ENCODE data around the gene ARHGAP4.

Gene ARHGAP4

DNA sequence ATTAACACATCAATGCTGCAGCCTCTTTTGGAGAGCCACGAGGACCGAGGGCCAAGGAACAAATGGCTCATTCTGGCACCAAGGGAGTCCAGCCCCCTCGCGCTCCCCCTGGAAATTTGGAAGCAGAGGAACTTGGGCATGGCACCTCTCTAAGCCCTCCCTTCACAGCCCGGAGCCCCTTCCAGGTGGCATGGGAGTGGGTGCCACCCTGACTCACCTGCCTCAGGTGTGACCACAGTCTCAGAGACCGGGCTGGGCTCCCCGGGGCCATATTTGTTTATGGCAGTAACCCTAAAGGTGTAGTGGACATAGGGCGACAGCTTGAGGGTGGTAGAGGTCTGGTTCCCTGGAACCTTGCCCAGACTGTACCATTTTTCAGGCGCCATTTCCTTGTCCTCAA, 58.9 kb downstream of the ARHGAP4 start:
- peaks cover 2% of the 10 kb centered on the region for H3K27me3 Mint-ChIP-seq
- H3K4me1 Mint-ChIP-seq = no peaks in the 10 kb centered on the region
- no peaks in the 10 kb centered on the region for H3K9me3 Mint-ChIP-seq
- DNase-seq = no peak
- H3K27ac Mint-ChIP-seq = no peak overlapping the region
- no peak overlapping the region for H3K4me3 Mint-ChIP-seq
- ATAC-seq = no peak

DNA sequence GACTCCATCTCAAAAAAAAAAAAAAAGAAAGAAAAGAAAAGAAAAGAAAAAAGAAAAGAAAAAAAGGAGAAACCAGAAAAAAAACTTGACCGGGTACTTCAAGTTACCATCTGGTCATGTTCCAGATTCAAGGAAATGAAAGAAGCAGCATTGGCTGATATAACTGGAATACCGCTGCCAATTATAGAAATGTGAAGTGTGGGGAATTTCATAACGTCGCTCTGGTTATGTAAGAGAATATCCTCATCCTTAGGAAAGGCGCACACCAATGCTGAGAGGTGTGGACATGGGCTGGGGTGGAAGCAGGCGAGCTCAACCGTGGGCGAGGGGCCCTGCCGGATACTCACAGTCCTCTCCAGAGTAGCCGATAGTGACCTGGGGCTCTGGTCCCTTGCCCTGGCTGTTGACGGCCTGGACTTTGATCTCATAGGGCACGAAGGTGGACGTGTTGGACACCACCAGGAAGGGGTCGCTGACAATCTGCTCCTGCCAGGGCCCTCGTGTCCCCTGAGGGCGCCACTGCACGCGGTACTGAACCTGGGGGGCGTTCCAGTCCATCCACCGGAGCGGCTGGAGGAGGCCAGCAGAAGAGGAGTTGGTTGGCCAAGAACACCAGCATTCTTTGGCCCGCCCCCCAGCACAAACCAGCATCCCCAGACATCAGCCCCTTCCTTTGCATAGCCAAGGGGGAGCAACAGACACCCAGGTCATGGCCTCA, 59.6 kb downstream of the ARHGAP4 start:
- DNase-seq (no peak), ATAC-seq (no peak)
- H3K4me3 Mint-ChIP-seq = no peak overlapping the region
- H3K27me3 Mint-ChIP-seq = no peaks in the 10 kb centered on the region
- H3K4me1 Mint-ChIP-seq = no peaks in the 10 kb centered on the region
- H3K27ac Mint-ChIP-seq = no peak overlapping the region
- H3K9me3 Mint-ChIP-seq = no peaks in the 10 kb centered on the region

DNA sequence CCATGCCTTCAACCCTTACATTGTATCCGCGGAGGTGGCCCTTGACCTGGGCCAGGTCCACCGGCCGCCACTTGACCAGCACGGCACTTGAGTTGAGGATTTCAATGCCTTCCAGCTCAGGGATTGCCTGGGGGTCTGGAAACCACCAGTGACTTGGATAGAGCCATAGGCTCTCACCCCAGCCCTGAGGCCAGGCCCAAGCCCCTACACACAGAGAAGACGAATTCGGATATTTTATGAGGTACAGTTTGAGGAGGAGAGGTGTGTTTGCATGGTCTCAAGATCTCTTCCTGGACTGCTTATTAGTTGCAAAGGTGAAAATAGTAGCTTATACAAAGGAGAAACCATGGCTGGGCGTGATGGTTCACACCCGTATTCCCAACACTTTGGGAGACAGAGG, 60.4 kb downstream of the ARHGAP4 start:
- DNase-seq (no peak), ATAC-seq (no peak)
- Mint-ChIP-seq H3K27me3 (no peaks in the 10 kb centered on the region), H3K27ac (no peak overlapping the region), H3K9me3 (no peaks in the 10 kb centered on the region), H3K4me1 (no peaks in the 10 kb centered on the region), H3K4me3 (no peak overlapping the region)

DNA sequence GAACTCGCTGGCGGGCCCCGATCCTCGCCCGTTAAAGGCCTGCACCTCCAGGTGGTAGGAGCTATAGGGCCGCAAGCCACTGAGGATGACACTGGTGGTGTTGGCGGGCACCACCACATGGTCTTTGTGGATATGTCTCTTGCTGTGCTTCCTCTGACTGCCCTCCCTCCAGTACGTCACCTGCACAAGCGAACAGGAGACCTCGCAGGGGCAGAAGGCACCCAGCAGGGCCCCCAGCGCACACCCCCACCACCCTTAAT, 60.8 kb downstream of the ARHGAP4 start:
- DNase-seq = no peak
- Mint-ChIP-seq H3K27ac (no peak overlapping the region), H3K4me3 (no peak overlapping the region), H3K4me1 (no peaks in the 10 kb centered on the region), H3K27me3 (no peaks in the 10 kb centered on the region), H3K9me3 (no peaks in the 10 kb centered on the region)
- ATAC-seq = no peak

DNA sequence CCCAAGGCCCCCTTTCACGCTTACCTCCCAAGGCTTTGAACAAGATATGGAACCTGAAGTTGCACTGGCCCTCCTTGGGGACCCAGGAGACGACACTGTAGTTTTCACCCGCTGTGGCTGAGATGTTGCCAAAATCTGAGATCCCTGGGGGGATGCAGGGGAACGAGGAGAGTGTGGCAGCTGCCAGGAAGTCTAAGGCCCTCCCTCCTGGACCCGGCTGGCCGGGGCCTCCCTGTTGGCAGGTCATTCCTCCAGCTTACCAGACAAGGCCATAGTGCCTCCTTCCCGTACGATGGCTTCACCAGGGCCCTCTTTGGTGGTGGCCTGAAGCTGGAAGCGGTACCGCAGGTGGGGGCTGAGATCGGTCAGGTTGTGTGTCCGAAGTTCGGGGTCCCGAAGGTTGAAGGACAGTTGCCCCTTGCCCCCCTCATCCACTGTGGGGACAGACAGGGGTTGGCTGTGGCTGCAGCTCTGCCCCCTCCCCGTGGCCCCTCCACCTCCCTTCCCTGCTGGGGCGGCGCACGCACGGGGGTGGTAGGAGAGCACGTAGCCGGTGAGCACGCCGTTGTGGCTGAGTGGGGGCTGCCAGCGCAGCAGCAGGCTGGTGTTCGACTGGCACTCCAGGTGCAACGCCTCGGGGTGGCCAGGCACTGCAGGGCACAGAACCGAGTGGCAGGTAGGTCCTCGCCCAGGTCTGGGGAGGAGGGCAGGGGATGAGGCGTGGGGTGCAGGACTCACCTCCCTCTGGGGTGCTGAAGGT, 61.3 kb downstream of the ARHGAP4 start:
- H3K9me3 Mint-ChIP-seq = no peaks in the 10 kb centered on the region
- ATAC-seq (no peak), DNase-seq (no peak)
- H3K4me3 Mint-ChIP-seq = no peak overlapping the region
- no peaks in the 10 kb centered on the region for H3K4me1 Mint-ChIP-seq
- no peak overlapping the region for H3K27ac Mint-ChIP-seq
- no peaks in the 10 kb centered on the region for H3K27me3 Mint-ChIP-seq

DNA sequence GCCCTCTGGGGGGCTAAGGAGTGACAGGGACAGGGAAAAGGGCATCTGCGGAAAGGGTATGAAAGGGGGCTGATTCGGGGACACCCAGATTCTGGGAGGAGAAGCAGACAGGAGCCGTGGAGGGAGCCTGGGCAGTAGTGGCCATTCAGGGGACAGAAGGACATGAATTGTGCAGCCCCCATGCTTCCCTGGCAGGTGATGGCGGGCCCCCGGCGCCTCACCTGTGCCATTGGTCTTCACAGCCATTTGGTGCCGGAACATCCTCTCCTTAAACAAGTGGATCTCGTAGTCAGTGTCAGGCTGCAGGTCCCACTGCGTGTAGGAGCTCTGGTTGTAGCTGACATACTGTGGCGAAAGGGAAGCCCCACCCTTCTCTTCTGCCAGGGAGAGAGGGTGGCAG, 62.0 kb downstream of the ARHGAP4 start:
- H3K4me1 Mint-ChIP-seq = no peaks in the 10 kb centered on the region
- H3K27ac Mint-ChIP-seq = no peak overlapping the region
- H3K27me3 Mint-ChIP-seq = no peaks in the 10 kb centered on the region
- no peak overlapping the region for H3K4me3 Mint-ChIP-seq
- no peak for DNase-seq
- no peak for ATAC-seq
- no peaks in the 10 kb centered on the region for H3K9me3 Mint-ChIP-seq

DNA sequence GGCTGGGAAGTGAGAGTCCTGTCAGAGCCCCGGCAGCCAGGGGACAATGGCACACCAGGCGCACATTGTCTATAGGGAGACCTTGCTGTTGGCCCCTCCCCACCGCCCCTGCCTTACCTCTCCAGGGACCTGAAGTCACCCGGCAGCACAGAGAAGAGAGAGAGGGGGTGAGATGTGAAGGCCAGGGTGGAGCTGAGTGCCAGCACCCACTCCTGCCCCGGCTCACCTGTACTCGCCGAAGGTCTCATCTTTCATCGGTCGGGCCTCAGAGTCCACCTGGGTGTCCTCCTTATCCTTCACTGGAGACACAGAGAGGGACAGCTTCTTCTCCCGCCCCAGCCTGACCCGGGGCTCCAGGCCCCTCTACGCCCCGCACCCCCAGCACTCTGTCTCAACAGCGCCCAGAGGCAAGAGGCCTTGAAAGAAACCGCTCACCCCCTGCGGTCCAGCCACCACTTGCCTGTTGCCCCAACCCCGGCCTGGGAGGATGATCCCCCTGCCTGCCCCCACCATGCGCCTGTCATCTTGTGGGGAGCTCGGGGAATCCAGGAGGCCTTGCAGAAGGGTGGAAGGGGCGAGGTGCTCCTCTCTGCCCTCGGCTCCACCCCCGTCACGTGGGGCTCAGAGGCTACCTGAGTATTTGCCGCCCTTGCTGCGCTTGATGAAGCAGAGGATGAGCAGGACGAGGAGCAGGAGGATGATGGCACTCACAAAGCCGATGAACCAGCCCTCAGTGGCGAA, 62.6 kb downstream of the ARHGAP4 start:
- H3K4me3 Mint-ChIP-seq = no peak overlapping the region
- no peaks in the 10 kb centered on the region for H3K4me1 Mint-ChIP-seq
- ATAC-seq (no peak), DNase-seq (no peak)
- no peaks in the 10 kb centered on the region for H3K27me3 Mint-ChIP-seq
- H3K9me3 Mint-ChIP-seq = no peaks in the 10 kb centered on the region
- H3K27ac Mint-ChIP-seq = no peak overlapping the region

DNA sequence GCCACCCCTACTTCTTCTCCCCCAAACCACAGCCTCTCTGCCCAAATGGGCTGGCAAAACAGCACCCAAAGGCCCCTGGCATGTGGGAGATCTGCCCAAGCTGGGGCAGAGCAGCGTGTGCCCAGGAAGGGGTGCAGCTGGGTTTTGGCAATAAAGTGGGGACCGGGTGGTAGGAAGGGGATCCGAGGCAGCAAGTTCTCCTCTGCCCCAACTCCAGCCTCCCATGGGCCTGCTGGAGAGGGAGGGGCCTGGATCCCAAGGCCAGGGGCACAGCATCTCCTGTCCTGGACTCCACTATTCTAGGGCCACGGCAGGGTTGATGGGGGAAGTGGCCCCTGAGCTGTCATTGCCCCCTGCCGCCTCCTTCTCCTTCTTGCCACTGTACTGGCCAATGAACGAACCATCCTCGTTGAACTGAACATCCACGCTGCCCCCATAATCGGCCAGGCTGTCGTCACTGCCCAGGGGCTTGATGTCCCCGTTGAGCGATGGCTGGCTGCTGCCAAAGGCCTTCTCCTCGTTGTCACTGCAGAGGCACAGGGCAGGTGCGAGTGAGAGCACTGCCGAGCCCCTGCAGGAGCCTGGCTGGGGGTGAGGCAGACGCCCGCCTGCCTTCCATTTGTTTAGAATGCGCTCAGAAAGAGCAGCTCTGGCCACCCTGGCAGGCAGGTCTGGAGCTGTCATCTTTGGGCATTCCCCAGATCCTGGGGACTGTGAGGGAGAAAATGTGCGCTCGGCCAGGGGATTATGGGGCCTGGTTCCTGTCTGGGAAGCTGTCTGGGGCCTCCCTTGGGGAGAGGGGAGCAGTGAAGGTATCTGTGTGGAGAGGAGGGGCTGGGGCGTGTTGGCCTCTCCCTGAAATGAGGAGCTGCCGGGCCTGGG, 63.5 kb downstream of the ARHGAP4 start:
- Mint-ChIP-seq H3K4me3 (no peak overlapping the region), H3K27me3 (no peaks in the 10 kb centered on the region), H3K9me3 (no peaks in the 10 kb centered on the region), H3K4me1 (peaks cover 2% of the 10 kb centered on the region), H3K27ac (no peak overlapping the region)
- ATAC-seq (no peak), DNase-seq (no peak)

DNA sequence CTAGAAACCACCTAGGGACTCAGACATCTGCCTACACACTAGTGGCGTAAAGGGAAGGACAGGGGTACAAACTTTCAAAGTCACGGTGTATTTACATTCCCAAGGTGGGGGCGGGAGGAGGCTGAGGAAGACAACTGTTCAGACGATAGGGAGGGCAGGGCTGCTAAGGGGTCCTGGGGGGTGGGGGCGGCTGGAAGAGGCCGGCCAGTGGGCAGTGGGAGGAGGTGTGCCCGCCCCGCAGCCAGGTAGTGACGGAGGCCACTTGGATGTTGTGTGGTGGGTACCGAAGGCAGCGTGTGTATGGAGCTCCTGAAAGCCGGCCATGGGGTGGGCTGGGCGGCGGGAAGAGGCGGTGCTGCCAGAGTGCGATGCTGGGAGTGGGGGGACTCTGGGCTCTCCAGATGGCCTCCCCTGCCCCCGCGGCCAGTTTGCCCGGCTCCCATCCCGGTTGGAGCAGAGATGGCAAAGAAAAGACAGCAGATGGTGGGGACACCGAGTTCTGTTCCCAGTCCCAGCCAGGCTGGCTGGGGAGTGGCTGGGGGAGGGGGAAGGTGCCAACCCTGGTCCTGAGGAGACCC, 64.2 kb downstream of the ARHGAP4 start:
- ATAC-seq (no peak), DNase-seq (no peak)
- Mint-ChIP-seq H3K4me1 (peaks cover 10% of the 10 kb centered on the region), H3K4me3 (no peak overlapping the region), H3K9me3 (no peaks in the 10 kb centered on the region), H3K27me3 (no peaks in the 10 kb centered on the region), H3K27ac (peak overlapping the region in 1 of 2 donors; percentile 19)

DNA sequence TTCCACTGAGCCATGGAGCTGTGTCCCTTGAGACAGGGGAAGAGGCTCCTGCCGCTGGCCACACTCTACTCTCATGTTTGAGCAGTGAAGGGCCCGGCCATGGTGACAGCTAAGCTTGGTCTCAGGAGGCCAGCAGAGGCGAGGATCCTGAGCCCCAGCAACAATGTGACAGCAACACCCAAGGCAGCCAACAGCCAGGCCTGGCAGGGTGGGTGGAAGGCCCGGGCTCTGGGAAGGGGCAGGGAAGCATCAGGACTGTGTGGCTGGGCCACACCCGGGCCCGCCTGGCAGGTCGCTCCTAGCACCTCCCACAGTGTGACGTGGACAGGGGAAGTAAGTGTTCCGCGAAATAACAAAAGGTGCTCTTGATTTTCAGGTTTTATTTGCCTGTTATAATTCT, 64.9 kb downstream of the ARHGAP4 start:
- ATAC-seq (no peak), DNase-seq (no peak)
- Mint-ChIP-seq H3K4me1 (peaks cover 12% of the 10 kb centered on the region), H3K27me3 (no peaks in the 10 kb centered on the region), H3K4me3 (no peak overlapping the region), H3K27ac (peak overlapping the region in 1 of 2 donors; percentile 76), H3K9me3 (no peaks in the 10 kb centered on the region)
